ENCODE measurements around the gene RAB1B.

RAB1B gene

GRCh38 chr11:66268244-66268951 is at the start of gene RAB1B:
Gene RAB1B, plus strand, starts transcription at chr11:66268639. Its CDS starts 41 bp downstream, at chr11:66268680.
- peaks cover 22% of the 10 kb centered on the region for H4K20me1 ChIP-seq (ENCODE audit: insufficient read depth, low read length, poor library complexity, severe bottlenecking)
- H3F3A ChIP-seq (ENCODE audit: low read depth), result no peaks in the 10 kb centered on the region
- peak within 1 kb of the TSS; percentile 87 for H2AFZ ChIP-seq (ENCODE audit: low read length)
- H3K9me3 ChIP-seq (ENCODE audit: insufficient read depth, low read depth, low read length), result no peaks in the 10 kb centered on the region
- H3K27me3 ChIP-seq (ENCODE audit: insufficient read depth, low read length, poor library complexity, severe bottlenecking), result no peaks in the 10 kb centered on the region
- H3K79me2 ChIP-seq (ENCODE audit: insufficient read depth, low read length), result peaks cover 36% of the 10 kb centered on the region
- H3K36me3 ChIP-seq (ENCODE audit: insufficient read depth, low read length), result peaks cover 30% of the 10 kb centered on the region; the same call in 1 of the 2 replicates
- H3K4me3 ChIP-seq (ENCODE audit: low read length, poor library complexity, severe bottlenecking), result peak within 1 kb of the TSS; percentile 96
- peaks cover 38% of the 10 kb centered on the region for H3K4me1 ChIP-seq (ENCODE audit: insufficient read depth, low read length, poor library complexity, severe bottlenecking)
- TF ChIP-seq CTCF (conservative IDR thresholded peaks at IDR 0.05; ENCODE audit: low read length) (no peak), EZH2phosphoT487 (IDR thresholded peaks at IDR 0.05; ENCODE audit: borderline replicate concordance) (no peak)
- peak within 1 kb of the TSS; percentile 100 for H3K4me2 ChIP-seq (ENCODE audit: low read depth, low read length, poor library complexity, severe bottlenecking)
- peak within 1 kb of the TSS; percentile 96 for H3K9ac ChIP-seq (ENCODE audit: low read depth, low read length, poor library complexity, severe bottlenecking)
- H3K9me2 ChIP-seq (replicated peaks; ENCODE audit: low read depth, low read length), result no peaks in the 10 kb centered on the region

- Histone ChIP-seq H3K9ac (ENCODE audit: low read depth, low read length, poor library complexity, severe bottlenecking) (no peak overlapping the region), H3K9me3 (ENCODE audit: insufficient read depth, low read depth, low read length) (no peaks in the 10 kb centered on the region), H2AFZ (ENCODE audit: low read length) (no peak overlapping the region), H3K4me1 (ENCODE audit: insufficient read depth, low read length, poor library complexity, severe bottlenecking) (peaks cover 4% of the 10 kb centered on the region), H3K4me3 (ENCODE audit: low read length, poor library complexity, severe bottlenecking) (no peak overlapping the region), H3K4me2 (ENCODE audit: low read depth, low read length, poor library complexity, severe bottlenecking) (no peak overlapping the region), H4K20me1 (ENCODE audit: insufficient read depth, low read length, poor library complexity, severe bottlenecking) (no peaks in the 10 kb centered on the region), H3K79me2 (ENCODE audit: insufficient read depth, low read length) (no peaks in the 10 kb centered on the region), H3K9me2 (replicated peaks; ENCODE audit: low read depth, low read length) (no peaks in the 10 kb centered on the region), H3F3A (ENCODE audit: low read depth) (no peaks in the 10 kb centered on the region), H3K27me3 (ENCODE audit: insufficient read depth, low read length, poor library complexity, severe bottlenecking) (no peaks in the 10 kb centered on the region), H3K36me3 (ENCODE audit: insufficient read depth, low read length) (no peaks in the 10 kb centered on the region; the same call in 1 of the 2 replicates)
- no peak for TF ChIP-seq CTCF (conservative IDR thresholded peaks at IDR 0.05; ENCODE audit: low read length)
- TF ChIP-seq EZH2phosphoT487 (IDR thresholded peaks at IDR 0.05; ENCODE audit: borderline replicate concordance), result no peak
Observed at GRCh38 chr11:66218846-66219620, 49.4 kb upstream of the RAB1B start.

- Histone ChIP-seq H3K9ac (ENCODE audit: low read depth, low read length, poor library complexity, severe bottlenecking) (no peak overlapping the region), H3K27me3 (ENCODE audit: insufficient read depth, low read length, poor library complexity, severe bottlenecking) (no peaks in the 10 kb centered on the region), H3F3A (ENCODE audit: low read depth) (no peaks in the 10 kb centered on the region), H4K20me1 (ENCODE audit: insufficient read depth, low read length, poor library complexity, severe bottlenecking) (no peaks in the 10 kb centered on the region), H3K4me1 (ENCODE audit: insufficient read depth, low read length, poor library complexity, severe bottlenecking) (peaks cover 4% of the 10 kb centered on the region), H3K9me3 (ENCODE audit: insufficient read depth, low read depth, low read length) (no peaks in the 10 kb centered on the region), H3K79me2 (ENCODE audit: insufficient read depth, low read length) (no peaks in the 10 kb centered on the region), H2AFZ (ENCODE audit: low read length) (no peak overlapping the region), H3K4me3 (ENCODE audit: low read length, poor library complexity, severe bottlenecking) (no peak overlapping the region), H3K36me3 (ENCODE audit: insufficient read depth, low read length) (no peaks in the 10 kb centered on the region; the same call in 1 of the 2 replicates), H3K9me2 (replicated peaks; ENCODE audit: low read depth, low read length) (no peaks in the 10 kb centered on the region), H3K4me2 (ENCODE audit: low read depth, low read length, poor library complexity, severe bottlenecking) (no peak overlapping the region)
- TF ChIP-seq CTCF (conservative IDR thresholded peaks at IDR 0.05; ENCODE audit: low read length) (no peak), EZH2phosphoT487 (IDR thresholded peaks at IDR 0.05; ENCODE audit: borderline replicate concordance) (no peak)
Observed at GRCh38 chr11:66219846-66220565, 48.4 kb upstream of the RAB1B start.

All from Loucy (cell line).